BLaER1 (cell line): Measurements from ENCODE around the gene KCTD14.
"Not testable (repeated sequence)": the region's sequence is repeated elsewhere in the genome, so short reads cannot be mapped to it uniquely, and the experiment has no call there.

Experiments used
- H3K27ac ChIP-seq: shearing (Covaris generic); formaldehyde crosslinking; 2 replicates; pipeline ENCODE4 v1.8.1; 2022
- H3K27me3 ChIP-seq: shearing (Covaris generic); formaldehyde crosslinking; 2 replicates; pipeline ENCODE4 v1.8.1; 2022
- H3K36me3 ChIP-seq: shearing (Covaris generic); formaldehyde crosslinking; 2 replicates; pipeline ENCODE4 v1.8.1; 2022
- H3K4me1 ChIP-seq: shearing (Covaris generic); formaldehyde crosslinking; 2 replicates; pipeline ENCODE4 v1.8.1; 2022
- H3K4me2 ChIP-seq: shearing (Covaris generic); formaldehyde crosslinking; 2 replicates; pipeline ENCODE4 v1.8.1; 2022
- H3K4me3 ChIP-seq: shearing (Covaris generic); formaldehyde crosslinking; 2 replicates; pipeline ENCODE4 v1.8.1; 2022
- H3K9ac ChIP-seq: shearing (Covaris generic); formaldehyde crosslinking; 2 replicates; pipeline ENCODE4 v1.8.1; 2022
- H3K9me3 ChIP-seq: shearing (Covaris generic); formaldehyde crosslinking; 2 replicates; pipeline ENCODE4 v1.8.1; 2022
- H4K20me1 ChIP-seq: shearing (Covaris generic); formaldehyde crosslinking; 2 replicates; pipeline ENCODE4 v1.8.1; 2022
- Cebpa-rat ChIP-seq: shearing (Covaris generic); IDR thresholded peaks from 2 replicates; pipeline ENCODE4 v1.8.1; 2022

KCTD14 gene

DNA sequence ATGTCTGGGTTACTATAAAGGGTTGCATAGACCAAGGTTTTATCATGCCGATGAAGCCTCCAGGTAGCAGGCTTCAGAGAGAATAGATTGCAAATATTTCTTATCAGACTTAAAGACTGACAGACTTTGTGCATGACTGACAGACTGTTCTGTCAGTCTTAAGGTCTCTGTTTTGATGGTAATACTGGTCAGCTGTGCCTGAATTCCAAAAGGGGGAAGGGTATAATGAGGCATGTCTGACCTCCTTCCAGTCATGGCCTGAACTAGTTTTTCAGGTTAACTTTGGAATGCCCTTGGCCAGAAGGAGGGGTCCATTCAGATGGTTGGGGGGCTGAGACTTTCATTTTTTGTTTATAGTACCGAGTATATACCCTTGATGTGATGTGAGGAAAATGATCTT, 4.7 kb upstream of the KCTD14 start:
- Histone ChIP-seq H3K27me3 (no peaks in the 10 kb centered on the region), H3K4me2 (no peak overlapping the region), H3K9me3 (no peaks in the 10 kb centered on the region), H3K9ac (no peak overlapping the region), H3K36me3 (no peaks in the 10 kb centered on the region), H3K27ac (no peak overlapping the region), H4K20me1 (no peaks in the 10 kb centered on the region), H3K4me1 (peaks cover 26% of the 10 kb centered on the region), H3K4me3 (no peak overlapping the region)
- no peak for TF ChIP-seq Cebpa-rat

DNA sequence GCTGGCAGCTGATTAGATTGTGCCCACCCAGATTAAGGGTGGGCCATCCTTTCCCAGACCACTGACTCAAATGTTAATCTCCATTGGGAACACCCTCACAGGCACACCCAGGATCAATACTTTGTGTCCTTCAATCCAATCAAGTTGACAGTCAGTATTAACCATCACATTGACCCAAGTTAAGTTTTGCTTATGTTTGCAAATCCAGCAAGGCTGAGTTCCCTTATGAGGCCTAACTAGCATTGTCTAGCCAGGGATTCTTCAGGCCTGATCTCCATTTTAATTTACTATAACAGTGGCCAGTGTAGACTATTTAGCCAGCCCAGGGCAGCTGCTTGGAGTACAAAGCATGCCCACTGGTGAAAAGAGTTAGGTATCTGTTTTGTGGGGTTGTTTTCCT, 2.3 kb upstream of the KCTD14 start:
- Histone ChIP-seq H3K36me3 (no peaks in the 10 kb centered on the region), H3K4me1 (peaks cover 2% of the 10 kb centered on the region)

DNA sequence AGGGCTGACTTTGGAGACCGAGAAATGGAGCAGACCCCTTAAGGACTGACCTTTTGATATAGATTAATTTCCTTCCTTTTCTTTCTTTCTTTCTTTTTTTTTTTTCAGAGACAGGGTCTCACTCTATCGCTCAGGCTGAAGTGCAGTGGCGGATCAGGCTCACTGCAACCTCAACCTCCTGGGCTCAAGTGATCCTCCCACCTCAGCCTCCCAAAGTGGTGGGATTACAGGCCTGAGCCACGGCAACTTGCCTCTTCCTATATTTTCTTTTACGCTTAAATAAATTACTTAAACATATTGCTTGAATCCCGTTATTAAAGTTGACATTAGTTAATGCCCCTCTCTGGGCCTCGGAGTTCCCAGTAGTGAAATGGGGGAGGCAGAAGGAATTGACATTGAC, 350 bp upstream of the KCTD14 start:
- Histone ChIP-seq H3K9me3 (no peaks in the 10 kb centered on the region), H3K4me3 (no peak overlapping the region), H3K27ac (no peak overlapping the region), H3K27me3 (no peaks in the 10 kb centered on the region), H3K4me1 (no peaks in the 10 kb centered on the region), H4K20me1 (no peaks in the 10 kb centered on the region), H3K36me3 (no peaks in the 10 kb centered on the region), H3K9ac (no peak overlapping the region), H3K4me2 (no peak overlapping the region)
- no peak for TF ChIP-seq Cebpa-rat

More for the DNA sequence above, 2.3 kb upstream of the KCTD14 start:
- no peak overlapping the region for H3K4me2 ChIP-seq
- no peaks in the 10 kb centered on the region for H4K20me1 ChIP-seq
- H3K9me3 ChIP-seq, result no peaks in the 10 kb centered on the region
- no peak for TF ChIP-seq Cebpa-rat
- no peak overlapping the region for H3K4me3 ChIP-seq
- no peaks in the 10 kb centered on the region for H3K27me3 ChIP-seq
- no peak overlapping the region for H3K27ac ChIP-seq
- H3K9ac ChIP-seq, result no peak overlapping the region

DNA sequence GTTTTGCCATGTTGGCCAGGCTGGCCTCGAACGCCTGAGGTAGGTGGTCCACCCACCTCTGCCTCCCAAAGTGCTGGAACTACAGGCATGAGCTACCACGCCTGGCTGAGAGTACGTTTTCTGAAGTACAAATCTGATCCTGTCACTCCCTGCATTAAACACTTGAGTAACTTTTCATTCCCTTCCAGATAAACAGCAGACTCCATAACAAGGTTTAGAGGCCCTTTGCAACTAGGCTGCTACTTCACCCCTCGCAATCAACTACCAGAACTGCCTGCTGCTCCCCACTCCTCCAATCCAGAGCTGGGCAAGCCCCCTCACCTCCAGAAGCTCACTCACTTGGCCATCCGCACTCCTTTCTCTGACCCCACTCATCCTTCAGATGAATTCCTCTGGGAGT, 1.5 kb downstream of the KCTD14 start:
- Histone ChIP-seq H3K9ac (no peak overlapping the region), H3K9me3 (no peaks in the 10 kb centered on the region), H4K20me1 (no peaks in the 10 kb centered on the region), H3K4me2 (no peak overlapping the region), H3K4me1 (no peaks in the 10 kb centered on the region), H3K4me3 (no peak overlapping the region), H3K27ac (no peak overlapping the region), H3K36me3 (no peaks in the 10 kb centered on the region), H3K27me3 (no peaks in the 10 kb centered on the region)
- TF ChIP-seq Cebpa-rat, result no peak

DNA sequence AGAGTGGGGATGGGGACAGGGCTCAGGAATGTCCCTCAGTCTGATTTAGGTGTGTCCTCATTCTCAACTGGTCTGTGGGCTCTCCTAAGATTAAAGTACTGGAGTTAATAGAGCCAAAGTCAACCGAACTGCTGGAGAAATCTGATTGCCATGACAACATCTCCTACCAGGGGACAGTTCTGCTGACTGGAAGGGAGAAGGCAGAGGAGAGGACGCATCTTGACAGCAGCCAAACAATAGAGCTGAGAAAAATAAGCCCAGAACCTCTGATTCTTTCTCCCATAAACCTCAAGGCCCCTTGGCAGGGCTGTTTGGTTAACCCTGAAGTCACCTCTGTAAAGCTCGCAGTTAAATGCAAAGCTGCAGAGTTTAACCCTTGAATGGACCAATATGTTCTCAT, 2.8 kb downstream of the KCTD14 start:
- Histone ChIP-seq H3K4me2 (no peak overlapping the region), H3K4me1 (no peaks in the 10 kb centered on the region), H3K27ac (no peak overlapping the region), H3K27me3 (no peaks in the 10 kb centered on the region), H3K4me3 (no peak overlapping the region), H4K20me1 (no peaks in the 10 kb centered on the region), H3K36me3 (no peaks in the 10 kb centered on the region), H3K9ac (no peak overlapping the region), H3K9me3 (no peaks in the 10 kb centered on the region)
- no peak for TF ChIP-seq Cebpa-rat

DNA sequence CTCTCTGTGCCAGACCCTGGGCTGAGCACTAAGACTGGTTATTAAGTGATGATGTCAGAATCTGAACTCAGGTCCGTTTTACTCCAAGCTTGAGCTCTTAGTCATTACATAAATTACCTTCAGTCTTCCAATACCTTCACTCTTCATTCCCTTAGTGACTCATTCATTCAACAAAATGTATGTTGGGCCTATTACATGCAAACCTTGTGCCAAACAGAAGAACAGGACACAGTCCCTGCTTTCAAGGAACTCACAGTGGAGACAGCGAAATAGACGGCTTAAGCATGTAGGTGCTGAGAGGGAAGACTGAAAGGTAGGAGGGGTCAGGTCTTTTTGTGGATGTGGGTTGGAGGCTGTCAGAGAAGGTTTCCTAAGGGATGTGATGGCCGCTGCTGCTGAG, 3.3 kb downstream of the KCTD14 start:
- TF ChIP-seq Cebpa-rat, result no peak
- no peak overlapping the region for H3K4me2 ChIP-seq

DNA sequence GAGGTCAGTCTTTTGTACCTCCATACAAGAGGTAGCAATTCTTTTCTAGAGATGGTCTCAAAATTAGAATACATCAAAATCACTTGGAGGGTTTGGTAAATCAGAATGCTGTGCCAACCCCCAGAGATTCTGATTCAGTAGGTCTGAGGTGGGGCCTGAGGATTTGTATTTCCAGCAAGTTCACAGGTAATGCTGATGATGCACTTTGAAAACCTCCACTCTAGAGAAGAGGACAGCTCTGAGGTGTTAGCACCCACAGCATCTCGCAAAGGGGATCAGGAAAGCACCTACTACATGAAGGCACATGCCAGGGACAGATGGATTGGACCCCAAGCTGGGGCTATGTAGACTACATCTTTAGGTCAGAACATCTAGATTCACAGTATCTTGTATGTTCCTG, 7.2 kb downstream of the KCTD14 start:
- H3K4me2 ChIP-seq, result no peak overlapping the region
- H3K36me3 ChIP-seq, result no peaks in the 10 kb centered on the region
- no peaks in the 10 kb centered on the region for H3K9me3 ChIP-seq
- H3K4me1 ChIP-seq, result no peaks in the 10 kb centered on the region
- no peak overlapping the region for H3K4me3 ChIP-seq
- H4K20me1 ChIP-seq, result no peaks in the 10 kb centered on the region
- no peak overlapping the region for H3K9ac ChIP-seq
- no peaks in the 10 kb centered on the region for H3K27me3 ChIP-seq
- H3K27ac ChIP-seq, result no peak overlapping the region
- TF ChIP-seq Cebpa-rat, result no peak

More for the DNA sequence above, 3.3 kb downstream of the KCTD14 start:
- no peaks in the 10 kb centered on the region for H3K36me3 ChIP-seq
- H3K4me3 ChIP-seq, result no peak overlapping the region
- H3K9ac ChIP-seq, result no peak overlapping the region
- no peak overlapping the region for H3K27ac ChIP-seq
- H3K4me1 ChIP-seq, result no peaks in the 10 kb centered on the region
- H3K9me3 ChIP-seq, result no peaks in the 10 kb centered on the region
- H4K20me1 ChIP-seq, result no peaks in the 10 kb centered on the region
- no peaks in the 10 kb centered on the region for H3K27me3 ChIP-seq

DNA sequence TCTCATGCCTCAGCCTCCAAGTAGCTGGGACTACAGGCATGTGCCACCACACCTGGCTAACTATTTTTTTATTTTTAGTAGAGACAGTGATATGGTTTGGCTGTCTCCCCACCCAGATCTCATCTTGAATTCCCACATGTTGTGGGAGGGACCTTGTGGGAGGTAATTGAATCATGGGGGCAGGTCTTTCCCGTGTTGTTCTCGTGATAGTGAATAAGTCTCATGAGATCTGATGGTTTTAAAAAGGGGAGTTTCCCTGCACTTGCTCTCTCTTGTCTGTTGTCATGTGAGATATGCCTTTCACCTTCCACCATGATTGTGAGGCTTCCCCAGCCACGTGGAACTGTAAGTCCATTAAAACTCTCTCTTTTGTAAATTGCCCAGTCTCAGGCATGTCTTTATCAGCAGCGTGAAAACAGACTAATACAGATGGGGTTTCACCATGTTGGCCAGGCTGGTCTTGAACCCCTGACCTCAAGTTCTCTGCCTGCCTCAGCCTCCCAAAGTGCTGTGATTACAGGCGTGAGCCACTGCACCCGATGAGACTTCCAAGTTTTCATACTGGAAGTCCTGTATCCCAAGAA, 8.0 kb downstream of the KCTD14 start:
- not testable (repeated sequence) for H3K9ac ChIP-seq, H3K4me3 ChIP-seq, H3K4me1 ChIP-seq, H3K36me3 ChIP-seq, H3K4me2 ChIP-seq, H3K27me3 ChIP-seq, H4K20me1 ChIP-seq, H3K27ac ChIP-seq, H3K9me3 ChIP-seq

DNA sequence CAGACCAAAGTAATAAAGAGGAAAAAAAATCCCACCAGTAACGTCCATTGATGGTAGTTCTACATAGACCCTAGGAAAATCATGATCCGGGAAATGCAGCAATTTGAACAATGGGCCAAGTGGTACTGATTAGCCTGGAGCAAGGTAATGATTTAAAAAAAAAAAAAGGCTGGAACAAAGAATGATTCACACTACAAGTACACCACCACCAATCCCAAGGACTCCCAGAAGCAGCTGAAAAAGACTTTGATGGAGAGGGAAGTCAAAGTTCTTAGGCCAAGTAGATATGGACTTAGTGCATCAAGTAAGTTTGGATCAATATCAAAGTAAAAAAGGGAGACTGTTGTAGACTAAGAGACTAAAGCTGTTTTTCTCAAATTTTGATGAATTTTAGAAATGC, 11.8 kb downstream of the KCTD14 start:
- no peak overlapping the region for H3K4me2 ChIP-seq
- no peaks in the 10 kb centered on the region for H4K20me1 ChIP-seq
- no peaks in the 10 kb centered on the region for H3K4me1 ChIP-seq
- no peak overlapping the region for H3K9ac ChIP-seq
- H3K27ac ChIP-seq, result no peak overlapping the region
- no peaks in the 10 kb centered on the region for H3K27me3 ChIP-seq
- TF ChIP-seq Cebpa-rat, result no peak
- H3K36me3 ChIP-seq, result no peaks in the 10 kb centered on the region
- no peak overlapping the region for H3K4me3 ChIP-seq
- H3K9me3 ChIP-seq, result no peaks in the 10 kb centered on the region

DNA sequence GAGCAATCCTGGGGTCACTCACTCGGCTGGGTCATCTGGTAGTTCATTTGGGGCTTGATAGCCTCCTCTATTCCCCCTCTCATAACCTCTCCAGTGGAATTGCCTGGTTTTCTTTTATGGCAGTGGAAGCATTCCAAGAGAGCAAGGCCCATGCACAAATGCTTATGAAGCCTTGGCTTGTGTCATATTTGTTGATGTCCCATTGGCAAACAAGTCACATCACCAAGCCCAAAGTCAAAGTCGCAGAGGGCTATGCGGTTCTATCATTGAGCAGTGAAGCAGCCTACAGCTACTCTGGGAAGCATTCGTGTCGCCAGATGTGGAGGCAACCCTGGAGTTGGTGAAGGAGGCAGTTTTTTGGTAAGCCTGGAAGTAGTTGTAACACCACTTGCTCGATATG, 12.3 kb downstream of the KCTD14 start:
- Histone ChIP-seq H3K27ac (no peak overlapping the region), H3K9me3 (no peaks in the 10 kb centered on the region), H3K36me3 (no peaks in the 10 kb centered on the region), H3K9ac (no peak overlapping the region), H3K4me2 (no peak overlapping the region), H3K4me3 (no peak overlapping the region), H3K4me1 (no peaks in the 10 kb centered on the region), H3K27me3 (no peaks in the 10 kb centered on the region), H4K20me1 (no peaks in the 10 kb centered on the region)
- no peak for TF ChIP-seq Cebpa-rat

DNA sequence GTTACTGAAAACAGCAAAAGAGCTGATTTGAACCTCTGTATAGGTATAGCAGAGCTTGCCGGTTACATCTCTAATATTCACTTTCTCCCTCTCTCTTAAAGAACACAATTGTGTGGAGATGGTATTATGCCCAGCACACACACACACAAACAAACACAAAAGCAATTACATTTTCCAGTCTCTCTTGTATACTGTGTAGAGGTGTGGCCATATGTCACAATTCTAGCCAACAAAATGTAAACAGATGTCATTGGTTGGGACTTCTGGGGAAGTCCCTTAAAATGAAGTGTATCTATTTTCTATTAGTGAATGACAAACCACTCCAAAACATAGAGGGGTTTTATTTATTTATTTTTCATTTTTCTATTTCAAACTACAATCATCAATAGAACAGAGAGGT, 12.8 kb downstream of the KCTD14 start:
- H3K4me3 ChIP-seq, result no peak overlapping the region
- H3K27ac ChIP-seq, result no peak overlapping the region
- H3K36me3 ChIP-seq, result no peaks in the 10 kb centered on the region
- H3K9ac ChIP-seq, result no peak overlapping the region
- no peak for TF ChIP-seq Cebpa-rat
- H4K20me1 ChIP-seq, result no peaks in the 10 kb centered on the region
- H3K4me1 ChIP-seq, result no peaks in the 10 kb centered on the region
- H3K9me3 ChIP-seq, result no peaks in the 10 kb centered on the region
- no peaks in the 10 kb centered on the region for H3K27me3 ChIP-seq
- H3K4me2 ChIP-seq, result no peak overlapping the region
